GM23248 (cell line): ENCODE measurements around the gene AK9. TPM values are rescaled to one million over a fixed set of nuclear protein-coding genes. Genes with fewer than 3 reads are reported as not detected.

Experiments
- DNase-seq: peaks from one replicate; pipeline ENCODE4 v3.0.0-alpha.2; 2015
- H2AFZ ChIP-seq: fragments of 200-600 bp; sonication (generic); 2 replicates; pipeline ENCODE4 v1.6.1; 2016; ENCODE audit warnings: antibody characterized with exemption
- H3F3A ChIP-seq: fragments of 200-600 bp; sonication (generic); 2 replicates; pipeline ENCODE4 v1.6.1; 2016; ENCODE audit warnings: mild to moderate bottlenecking, antibody characterized with exemption, mixed run types; ENCODE audit not compliant: insufficient read depth
- H3K27ac ChIP-seq: fragments of 200-600 bp; sonication (generic); 2 replicates; pipeline ENCODE4 v1.5.1; 2016; ENCODE audit warnings: mild to moderate bottlenecking
- H3K27me3 ChIP-seq: fragments of 200-600 bp; sonication (generic); replicated peaks from 2 replicates; pipeline ENCODE4 v1.6.1; 2016; ENCODE audit warnings: mild to moderate bottlenecking; ENCODE audit not compliant: insufficient read depth
- H3K36me3 ChIP-seq: fragments of 200-600 bp; sonication (generic); 2 replicates; pipeline ENCODE4 v1.6.1; 2016; ENCODE audit warnings: low read depth, mild to moderate bottlenecking
- H3K4me1 ChIP-seq: fragments of 200-600 bp; sonication (generic); 2 replicates; pipeline ENCODE4 v1.6.1; 2016; ENCODE audit warnings: mild to moderate bottlenecking; ENCODE audit not compliant: insufficient read depth
- H3K4me2 ChIP-seq: fragments of 200-600 bp; sonication (generic); one replicate; pipeline ENCODE4 v1.6.1; 2016; ENCODE audit warnings: mild to moderate bottlenecking; ENCODE audit not compliant: unreplicated experiment
- H3K4me3 ChIP-seq: fragments of 200-600 bp; sonication (generic); 2 replicates; pipeline ENCODE4 v1.5.1; 2016; ENCODE audit warnings: mild to moderate bottlenecking
- H3K79me2 ChIP-seq: fragments of 200-600 bp; sonication (generic); 2 replicates; pipeline ENCODE4 v1.6.1; 2016; ENCODE audit warnings: mild to moderate bottlenecking; ENCODE audit not compliant: insufficient read depth
- H3K9ac ChIP-seq: fragments of 200-600 bp; sonication (generic); 2 replicates; pipeline ENCODE4 v1.6.1; 2016; ENCODE audit warnings: mild to moderate bottlenecking
- H3K9me2 ChIP-seq: fragments of 200-600 bp; sonication (generic); 2 replicates; pipeline ENCODE4 v1.6.1; 2016; ENCODE audit warnings: mixed run types, mild to moderate bottlenecking, moderate library complexity; ENCODE audit not compliant: insufficient read depth
- H3K9me3 ChIP-seq: fragments of 200-600 bp; sonication (generic); one replicate; pipeline ENCODE4 v1.6.1; 2017; ENCODE audit warnings: low read depth
- H4K20me1 ChIP-seq: fragments of 200-600 bp; sonication (generic); 2 replicates; pipeline ENCODE4 v1.6.0; 2016; ENCODE audit not compliant: insufficient read depth
- EZH2 ChIP-seq: fragments of 200-600 bp; sonication (generic); IDR thresholded peaks from 2 replicates; pipeline ENCODE4 v1.6.1; 2018; ENCODE audit warnings: antibody characterized with exemption, mild to moderate bottlenecking; ENCODE audit not compliant: insufficient read depth, poor library complexity, severe bottlenecking
- EZH2phosphoT487 ChIP-seq: fragments of 200-600 bp; sonication (generic); IDR thresholded peaks from 2 replicates; pipeline ENCODE4 v1.6.1; 2018; ENCODE audit warnings: antibody characterized with exemption, moderate library complexity, mild to moderate bottlenecking, low read depth; ENCODE audit not compliant: insufficient read depth
- WGBS, 2 experiments: methylation state at CpG; one replicate each; pipeline ENCODE4 v1.1.6; 2015 to 2017; ENCODE audit warnings: low lambda C conversion rate in 2 of 2, low coverage in 1 of 2; ENCODE audit errors: missing lambda C conversion rate in 2 of 2; 5-methylcytosine and 5-hydroxymethylcytosine counted together
- in situ Hi-C: fragments of 300-500 bp; cut with MboI; formaldehyde crosslinking; loops from 2 replicates; pipeline ENCODE4 v1.15.0; 2020
- polyA plus RNA-seq: library from polyadenylated mRNA; unstranded; fragments of >200 nt; fragmentation: Nextera tagmentation; extraction: Ambion mirVana; gene quantifications from 2 replicates; pipeline ENCODE4 v1.2.1, GENCODE V29; 2016
- total RNA-seq: library from RNA; depleted of rRNA; stranded (reverse); fragments of >200 nt; shearing (Covaris generic); gene quantifications from 2 replicates; pipeline ENCODE4 v1.2.3, GENCODE V29; 2014

Gene AK9
- total and polyA plus RNA-seq, 2 experiments from 2014 or later, result 3.6 to 7.2 TPM

DNA sequence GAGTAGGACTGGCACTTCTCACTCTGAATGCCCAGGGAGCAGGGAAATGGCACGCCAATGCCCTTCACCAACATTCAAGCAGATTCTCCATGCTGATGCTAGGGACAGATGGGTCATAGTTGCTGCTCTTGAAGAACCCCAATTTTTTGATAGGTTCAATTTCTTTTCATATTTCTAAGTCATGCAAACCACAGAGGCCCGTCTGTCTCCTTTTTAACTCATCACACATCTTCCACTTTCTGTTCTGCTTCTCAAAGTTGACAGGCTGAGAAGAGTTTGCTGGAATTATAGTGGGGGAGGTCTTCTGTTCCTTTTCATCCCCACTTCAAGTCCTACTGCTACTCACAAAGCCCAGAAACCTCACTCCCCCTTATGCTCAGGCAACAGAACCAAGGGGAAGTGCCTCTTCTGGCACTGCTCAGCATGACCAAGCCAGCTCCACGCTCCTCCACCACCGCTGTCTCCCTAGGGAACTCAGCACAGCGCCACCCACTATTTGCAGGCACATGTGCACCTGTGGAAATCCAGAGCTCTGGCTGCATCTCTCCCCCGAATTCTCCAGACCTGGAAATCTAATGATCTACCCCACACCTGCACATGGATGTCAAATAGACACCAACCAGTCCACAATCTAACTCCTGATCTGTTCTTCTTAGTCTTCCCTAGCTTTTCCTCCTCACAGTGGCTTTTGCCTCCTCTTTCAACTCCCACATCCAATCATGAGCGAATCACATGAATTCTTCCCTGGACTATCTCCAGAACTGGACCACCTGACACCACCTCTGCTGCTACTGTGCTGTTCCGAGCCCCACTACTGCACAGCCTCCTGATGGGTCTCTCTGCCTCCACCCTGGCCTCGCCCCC lies 218.6 kb downstream of the AK9 start:
- no peak for DNase-seq
- H3K27me3 ChIP-seq, result no peaks in the 10 kb centered on the region
- no peak overlapping the region for H3K4me3 ChIP-seq
- H3K36me3 ChIP-seq, result peaks cover 37% of the 10 kb centered on the region; the same call in 1 of the 2 replicates
- no peak overlapping the region for H3K4me2 ChIP-seq
- TF ChIP-seq EZH2 (no peak), EZH2phosphoT487 (no peak)
- H3K9me3 ChIP-seq, result no peaks in the 10 kb centered on the region
- no peaks in the 10 kb centered on the region for H3K4me1 ChIP-seq
- no peaks in the 10 kb centered on the region for H3F3A ChIP-seq
- no peak overlapping the region for H3K27ac ChIP-seq
- no peak overlapping the region for H3K9ac ChIP-seq
- H4K20me1 ChIP-seq, result no peaks in the 10 kb centered on the region
- H3K9me2 ChIP-seq, result no peaks in the 10 kb centered on the region
- no peak overlapping the region for H2AFZ ChIP-seq
- WGBS, 2 experiments, result 96 to 99% methylated on average over 9 of the region's 9 CpGs
- H3K79me2 ChIP-seq, result peaks cover 16% of the 10 kb centered on the region
- in situ Hi-C loops, result no loop called here

DNA sequence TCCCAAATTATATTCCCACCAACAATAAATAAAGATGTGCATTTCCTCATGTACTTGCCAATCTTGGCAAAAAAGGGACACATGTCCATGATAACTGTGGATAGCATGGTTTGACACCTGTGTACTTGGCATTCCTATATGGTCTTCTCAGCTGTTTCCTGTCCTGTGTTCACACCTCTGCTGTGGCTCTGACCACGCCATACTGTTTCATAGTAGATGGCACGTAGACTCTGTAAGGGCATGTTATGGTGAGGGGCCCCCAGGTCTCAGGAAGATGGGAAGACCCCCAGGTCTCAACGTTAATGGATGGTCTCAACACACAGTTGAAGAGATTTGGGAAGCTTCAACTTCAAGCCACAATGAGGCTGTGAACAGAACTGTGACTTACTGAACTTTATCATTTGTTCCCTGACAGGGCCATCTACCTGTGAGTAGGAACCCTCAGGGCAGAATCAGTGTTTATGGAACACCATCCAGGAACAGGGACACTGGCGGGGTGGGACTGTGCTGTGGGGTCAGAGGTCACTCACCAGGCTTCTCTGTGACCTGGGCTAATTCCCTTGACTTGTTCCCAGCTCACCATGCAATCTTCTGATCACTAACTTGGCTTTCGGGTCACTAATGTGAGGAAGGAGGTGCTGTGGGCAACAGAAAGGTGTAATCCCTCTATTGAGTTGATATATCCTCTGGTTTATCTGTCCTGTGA lies 219.7 kb downstream of the AK9 start:
- peaks cover 41% of the 10 kb centered on the region for H3K36me3 ChIP-seq
- TF ChIP-seq EZH2 (no peak), EZH2phosphoT487 (no peak)
- 91 to 94% methylated on average over 5 of the region's 5 CpGs for whole genome bisulfite sequencing, 2 experiments

DNA sequence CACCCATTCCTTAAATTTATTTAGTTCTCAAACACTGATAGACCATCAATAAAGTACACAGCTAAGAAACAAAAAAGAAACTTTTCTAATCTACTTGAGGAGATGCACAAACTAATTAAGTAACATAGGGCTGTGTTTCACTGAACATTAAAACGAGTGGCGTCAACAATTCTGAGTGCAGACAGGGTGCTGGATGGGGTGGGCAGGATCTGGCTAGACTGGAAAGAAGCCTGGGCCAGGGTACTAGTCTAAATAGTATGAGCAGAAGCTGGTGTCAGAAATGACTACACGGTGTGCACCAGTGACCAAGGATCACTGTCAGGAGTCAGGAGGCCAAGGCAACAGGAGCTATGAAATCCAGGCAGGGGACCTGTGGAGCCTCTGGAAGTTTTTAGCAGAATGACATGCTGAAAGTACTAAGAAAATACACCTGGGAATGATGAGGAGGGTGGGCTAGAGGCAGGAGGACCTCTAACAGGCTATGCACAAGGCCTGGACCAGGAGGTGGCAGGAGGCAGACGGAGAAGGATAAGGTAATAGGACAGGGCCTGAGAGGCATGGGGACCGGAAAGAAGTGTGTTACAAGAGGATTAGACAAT lies 221.3 kb downstream of the AK9 start:
- in situ Hi-C loops, result no loop called here
- Histone ChIP-seq H3K9me3 (no peaks in the 10 kb centered on the region), H2AFZ (no peak overlapping the region), H3K79me2 (peaks cover 8% of the 10 kb centered on the region), H3K4me3 (no peak overlapping the region), H3K9me2 (no peaks in the 10 kb centered on the region), H3K9ac (no peak overlapping the region), H3K27ac (no peak overlapping the region), H3K4me1 (no peaks in the 10 kb centered on the region), H3K4me2 (no peak overlapping the region), H3K27me3 (no peaks in the 10 kb centered on the region), H3K36me3 (peaks cover 42% of the 10 kb centered on the region), H4K20me1 (no peaks in the 10 kb centered on the region), H3F3A (no peaks in the 10 kb centered on the region)
- 85 to 87% methylated on average over 5 of the region's 5 CpGs for WGBS, 2 experiments
- no peak for DNase-seq
- no peak for TF ChIP-seq EZH2phosphoT487
- no peak for TF ChIP-seq EZH2

More for the DNA sequence above, 219.7 kb downstream of the AK9 start:
- Histone ChIP-seq H3F3A (no peaks in the 10 kb centered on the region), H3K4me2 (no peak overlapping the region), H3K9me2 (no peaks in the 10 kb centered on the region), H3K27me3 (no peaks in the 10 kb centered on the region), H3K9ac (no peak overlapping the region), H4K20me1 (no peaks in the 10 kb centered on the region), H3K4me3 (no peak overlapping the region), H3K27ac (no peak overlapping the region), H2AFZ (no peak overlapping the region), H3K9me3 (no peaks in the 10 kb centered on the region), H3K4me1 (no peaks in the 10 kb centered on the region), H3K79me2 (peaks cover 5% of the 10 kb centered on the region)
- no peak for DNase-seq
- in situ Hi-C loops, result no loop called here

DNA sequence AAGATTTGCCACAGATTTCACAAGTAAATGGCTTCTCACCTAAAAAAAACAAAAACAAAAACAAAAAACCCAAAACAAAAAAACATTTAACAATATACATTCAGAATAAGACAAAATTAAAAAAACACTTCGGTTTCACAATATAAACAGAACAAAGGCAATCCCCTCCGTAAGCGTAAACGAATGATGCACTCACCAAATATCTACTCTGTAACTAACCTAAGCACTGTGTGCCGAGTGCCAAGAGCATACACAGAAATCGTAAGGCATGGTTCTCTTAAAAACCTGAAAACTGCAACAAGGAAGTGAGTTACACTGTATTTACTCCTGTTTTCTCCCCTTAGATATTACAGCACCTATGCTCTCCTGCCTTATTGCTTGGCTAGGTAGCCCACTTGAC lies 223.3 kb downstream of the AK9 start:
- no peaks in the 10 kb centered on the region for H3K27me3 ChIP-seq
- H3K9me3 ChIP-seq, result no peaks in the 10 kb centered on the region
- no peak overlapping the region for H2AFZ ChIP-seq
- no peak for DNase-seq
- no peak for TF ChIP-seq EZH2
- no peak for TF ChIP-seq EZH2phosphoT487
- no peaks in the 10 kb centered on the region for H3K9me2 ChIP-seq
- 92 to 93% methylated on average over 6 of the region's 6 CpGs for WGBS, 2 experiments
- in situ Hi-C loops, result no loop called here
- H3K9ac ChIP-seq, result no peak overlapping the region
- no peaks in the 10 kb centered on the region; the same call in 1 of the 2 replicates for H3F3A ChIP-seq
- H3K27ac ChIP-seq, result no peak overlapping the region
- peaks cover 45% of the 10 kb centered on the region for H3K36me3 ChIP-seq
- H4K20me1 ChIP-seq, result no peaks in the 10 kb centered on the region
- no peaks in the 10 kb centered on the region for H3K4me1 ChIP-seq
- H3K79me2 ChIP-seq, result peaks cover 20% of the 10 kb centered on the region
- no peak overlapping the region for H3K4me3 ChIP-seq
- H3K4me2 ChIP-seq, result no peak overlapping the region
